HG03521 (cell line): Measurements from ENCODE around the gene LRCH1.

Source experiments
- ATAC-seq: cut with Tn5 transposase; IDR thresholded peaks from one replicate; pipeline ENCODE4 v1.9.1; 2021; ENCODE audit warnings: mild to moderate bottlenecking, moderate library complexity; ENCODE audit not compliant: unreplicated experiment

Gene LRCH1

GRCh38 chr13:46612267-46612666 is 59.3 kb downstream of the LRCH1 start:
- ATAC-seq = no peak

GRCh38 chr13:46613409-46614049 is 60.6 kb downstream of the LRCH1 start:
- ATAC-seq = no peak

- ATAC-seq = no peak
Measured at GRCh38 chr13:46614582-46614981, 61.6 kb downstream of the LRCH1 start.

GRCh38 chr13:46615888-46616531 is 63.0 kb downstream of the LRCH1 start:
- no peak for ATAC-seq

- ATAC-seq = no peak
Measured at GRCh38 chr13:46617229-46617721, 64.3 kb downstream of the LRCH1 start.

- ATAC-seq = no peak
Measured at GRCh38 chr13:46617885-46618284, 64.9 kb downstream of the LRCH1 start.

- ATAC-seq = no peak
Measured at GRCh38 chr13:46618694-46619254, 65.8 kb downstream of the LRCH1 start.

- no peak for ATAC-seq
Measured at GRCh38 chr13:46620029-46620428, 67.1 kb downstream of the LRCH1 start.

- ATAC-seq = no peak
Measured at GRCh38 chr13:46620471-46620870, 67.5 kb downstream of the LRCH1 start.

GRCh38 chr13:46621133-46621532 is 68.2 kb downstream of the LRCH1 start:
- no peak for ATAC-seq

- no peak for ATAC-seq
Measured at GRCh38 chr13:46621792-46622629, 69.0 kb downstream of the LRCH1 start.

GRCh38 chr13:46622630-46623256 is 69.8 kb downstream of the LRCH1 start:
- ATAC-seq = no peak

- no peak for ATAC-seq
Measured at GRCh38 chr13:46624353-46624752, 71.4 kb downstream of the LRCH1 start.

GRCh38 chr13:46624821-46625220 is 71.9 kb downstream of the LRCH1 start:
- no peak for ATAC-seq

GRCh38 chr13:46627462-46627861 is 74.5 kb downstream of the LRCH1 start:
- no peak for ATAC-seq

- no peak for ATAC-seq
Measured at GRCh38 chr13:46628622-46629365, 75.8 kb downstream of the LRCH1 start.

GRCh38 chr13:46629811-46630413 is 76.9 kb downstream of the LRCH1 start:
- no peak for ATAC-seq

- ATAC-seq = no peak
Measured at GRCh38 chr13:46630431-46631178, 77.6 kb downstream of the LRCH1 start.

GRCh38 chr13:46631179-46631542 is 78.2 kb downstream of the LRCH1 start:
- ATAC-seq = no peak
